SIG-M5 (cell line): ENCODE measurements around the gene NPLOC4.

ENCODE experiments used
- DNase-seq: peaks from one replicate; lab custom pipeline; 2025; lab: John Stamatoyannopoulos, UW

NPLOC4 gene

DNA sequence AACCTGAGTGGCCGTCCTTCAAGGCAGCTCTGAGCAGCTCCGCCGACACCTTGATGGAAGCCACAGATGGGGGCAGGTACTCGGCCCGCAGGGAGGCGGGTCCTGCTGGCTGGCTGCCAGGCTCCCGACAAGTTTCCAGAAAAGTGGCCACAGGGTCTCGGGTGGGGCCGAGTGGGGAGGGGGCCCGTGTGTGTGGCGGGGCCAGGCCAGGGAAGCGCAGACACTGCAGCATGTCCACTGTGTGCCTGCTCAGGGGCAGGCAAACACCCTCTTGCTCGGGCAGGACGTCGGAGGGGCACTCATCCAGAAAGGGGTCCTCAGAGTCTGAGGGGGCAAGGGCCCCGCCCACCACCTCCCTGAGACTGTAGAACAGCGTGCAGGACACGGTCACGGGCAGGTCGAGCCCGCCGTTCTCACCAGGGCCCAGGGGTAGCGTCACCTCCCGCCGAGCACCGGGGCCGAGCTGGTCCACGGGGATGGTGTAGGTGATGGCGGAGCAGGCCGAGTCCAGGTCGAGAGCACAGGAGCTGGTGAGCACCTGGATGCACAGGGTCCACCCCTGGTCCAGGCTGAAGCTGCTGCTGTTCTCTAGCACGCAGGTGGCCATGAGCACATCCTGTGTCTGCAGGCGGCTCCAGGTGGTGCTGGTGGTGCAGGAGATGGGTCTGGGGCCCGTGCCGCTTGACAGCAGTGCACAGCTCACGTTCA lies 89.9 kb downstream of the NPLOC4 start:
- no peak for DNase-seq

DNA sequence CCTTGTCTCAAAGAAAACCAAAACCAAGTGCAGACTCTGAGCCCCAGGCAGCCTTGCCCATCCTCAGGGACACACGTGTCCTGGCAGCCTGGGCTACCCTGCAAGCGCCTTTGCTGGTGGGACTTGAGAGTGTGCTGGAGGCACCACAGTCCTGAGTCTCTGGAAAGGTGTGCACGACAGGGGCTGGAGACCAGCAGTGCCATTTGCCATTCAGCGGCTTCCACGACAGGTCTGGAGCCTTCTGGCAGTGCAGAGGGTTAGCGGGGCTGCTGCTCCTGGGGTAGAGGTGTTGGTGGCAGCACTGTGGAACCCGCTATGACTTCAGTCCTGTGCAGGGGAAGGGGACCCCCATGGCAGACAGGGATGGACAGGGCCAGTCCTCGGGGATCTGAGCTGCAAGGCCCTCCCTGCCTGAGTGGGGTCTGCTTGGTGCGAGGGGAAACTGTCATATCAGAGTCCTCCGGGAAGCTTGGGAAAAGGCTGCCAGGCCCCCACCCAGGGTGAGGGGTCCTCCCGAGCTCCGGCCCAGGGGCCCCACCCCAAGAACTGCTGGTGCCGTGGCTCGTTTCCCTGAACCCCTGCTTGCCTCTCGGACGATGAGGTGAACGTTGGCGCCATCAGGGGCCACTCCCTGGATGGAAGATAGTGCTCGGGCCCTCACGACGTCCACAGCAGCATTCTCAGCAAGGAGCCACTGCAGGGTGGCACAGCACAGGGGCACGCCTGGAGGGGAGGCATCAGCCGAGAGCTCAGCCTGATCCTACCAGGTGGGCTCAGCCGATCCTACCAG lies 91.6 kb downstream of the NPLOC4 start:
- DNase-seq, result no peak

DNA sequence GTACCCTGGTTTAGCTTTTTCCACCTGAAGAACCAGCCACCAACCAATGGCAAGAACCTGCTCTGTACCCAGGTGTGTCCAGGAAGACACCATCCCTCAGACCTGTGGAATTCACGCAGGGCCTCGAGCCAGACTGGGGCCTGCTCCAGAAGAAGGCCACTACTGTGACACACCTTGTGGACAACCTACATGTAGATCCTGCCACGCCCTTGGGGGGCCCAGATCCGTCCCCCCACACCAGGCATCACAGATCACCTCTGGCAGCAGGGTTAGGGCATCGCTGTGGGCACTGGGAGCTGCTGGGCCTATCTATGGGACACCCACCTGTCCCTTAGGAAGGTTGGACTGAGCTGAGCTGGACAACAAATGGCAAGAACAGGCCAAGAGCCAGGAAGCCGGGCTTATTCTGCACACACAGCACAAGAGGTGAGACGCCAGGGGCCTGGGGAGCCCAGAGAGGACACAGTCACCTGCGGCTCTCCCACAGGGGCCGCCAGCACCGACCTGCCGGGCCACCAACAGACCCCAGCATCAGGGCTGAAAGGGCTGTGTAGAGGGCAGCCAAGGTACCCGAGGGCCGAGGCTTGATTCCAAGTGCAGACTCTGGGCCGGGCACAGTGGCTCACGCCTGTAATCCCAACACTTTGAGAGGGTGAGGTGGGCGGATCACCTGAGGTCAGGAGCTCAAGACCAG lies 92.5 kb downstream of the NPLOC4 start:
- DNase-seq, result no peak

DNA sequence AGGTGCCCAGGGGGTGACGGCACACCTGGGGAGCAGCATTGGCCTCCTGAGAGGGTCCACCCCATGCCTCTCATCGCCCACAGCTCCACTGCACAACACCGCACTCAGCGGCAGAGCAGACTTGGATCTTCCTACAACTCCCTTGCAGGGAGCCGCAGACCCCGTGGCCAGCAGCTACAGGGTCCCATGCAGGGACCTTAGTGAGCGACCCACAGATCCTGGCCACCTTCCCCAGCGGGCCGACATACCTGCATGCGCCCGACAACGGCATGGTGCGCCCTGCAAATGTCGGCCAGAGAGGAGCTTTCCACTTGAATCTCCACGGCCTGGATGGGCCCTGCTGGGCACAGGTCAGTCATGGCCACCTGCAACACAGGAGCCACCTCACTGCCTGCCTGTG lies 93.2 kb downstream of the NPLOC4 start:
- DNase-seq, result no peak

DNA sequence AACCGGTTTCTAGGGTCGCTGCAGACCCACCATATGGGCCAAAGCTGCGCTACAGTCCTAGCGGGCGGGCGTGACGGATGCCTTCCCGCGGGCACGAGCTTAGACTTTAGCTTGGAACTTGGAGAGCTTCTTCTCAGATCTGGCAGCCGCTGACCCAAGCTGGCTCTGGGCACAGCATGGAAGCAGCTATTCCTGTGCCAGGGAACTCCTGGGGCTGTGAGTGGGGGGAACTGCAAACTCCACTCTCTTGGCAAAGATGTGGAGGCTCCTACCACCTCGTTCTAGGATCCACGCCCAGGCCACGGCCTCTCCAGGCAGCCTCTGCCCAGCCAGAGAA lies 93.6 kb downstream of the NPLOC4 start:
- no peak for DNase-seq

DNA sequence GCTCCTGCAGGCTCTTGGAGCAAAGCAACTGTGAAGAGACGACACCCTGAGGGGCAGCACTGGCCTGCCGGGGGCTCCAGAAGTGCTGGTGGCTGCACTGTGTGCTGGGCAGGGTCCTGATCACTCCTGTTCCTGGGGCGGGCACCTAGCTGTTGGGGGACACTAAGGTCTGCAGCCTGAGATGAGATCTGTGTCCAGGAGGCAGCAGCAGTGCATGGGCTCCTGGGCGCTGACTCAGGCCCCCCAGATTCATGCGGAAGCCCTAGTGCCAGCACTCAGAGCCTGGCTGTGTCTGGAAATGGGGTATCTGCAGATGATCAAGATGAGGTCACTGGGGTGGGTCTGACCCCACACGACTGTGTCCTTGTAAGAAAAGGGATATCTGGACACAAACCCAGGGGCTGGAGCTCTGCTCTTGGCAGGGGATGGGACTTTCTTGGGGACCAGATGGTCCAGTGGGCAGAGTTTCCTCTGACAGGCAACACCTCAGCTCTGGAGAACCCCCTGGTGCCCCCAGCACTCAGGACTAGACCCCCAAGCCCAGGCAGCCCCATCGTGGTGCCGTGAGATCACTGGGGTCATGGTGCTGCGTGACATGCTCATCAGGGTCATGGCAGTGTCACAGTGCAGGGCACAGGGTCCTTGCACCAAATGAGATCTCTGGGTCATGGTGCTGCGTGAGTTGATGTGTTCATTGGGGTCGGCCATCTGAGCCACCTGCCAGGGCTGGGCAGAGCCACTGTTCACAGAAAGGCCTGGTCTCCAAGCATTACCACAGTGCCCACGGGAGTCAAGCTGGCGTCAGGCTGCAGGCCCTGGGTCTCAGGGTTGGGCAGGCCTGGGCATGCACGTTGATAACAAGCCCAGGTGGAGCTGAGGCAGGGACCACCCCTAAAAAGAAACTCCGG lies 94.2 kb downstream of the NPLOC4 start:
- DNase-seq, result no peak

DNA sequence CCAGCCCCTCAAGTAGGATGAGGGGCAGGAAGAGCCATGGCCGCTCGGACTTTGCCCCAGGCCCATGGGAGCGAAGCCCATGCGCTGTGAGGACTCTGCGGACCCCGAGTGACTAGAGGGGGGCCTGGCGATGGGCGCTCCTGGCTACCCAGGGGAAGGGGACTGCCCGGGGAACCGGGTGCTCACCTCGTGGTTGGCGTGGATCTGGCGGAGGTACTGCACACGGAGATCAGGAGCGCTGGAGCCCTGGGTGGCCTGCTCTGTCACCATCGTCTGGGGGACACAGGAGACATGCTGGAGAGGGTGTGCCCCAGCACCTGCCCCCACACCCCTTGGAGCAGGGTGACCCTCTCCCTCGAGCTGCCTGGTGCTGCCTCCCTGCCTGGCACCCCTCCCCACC lies 95.8 kb downstream of the NPLOC4 start:
- DNase-seq, result no peak

DNA sequence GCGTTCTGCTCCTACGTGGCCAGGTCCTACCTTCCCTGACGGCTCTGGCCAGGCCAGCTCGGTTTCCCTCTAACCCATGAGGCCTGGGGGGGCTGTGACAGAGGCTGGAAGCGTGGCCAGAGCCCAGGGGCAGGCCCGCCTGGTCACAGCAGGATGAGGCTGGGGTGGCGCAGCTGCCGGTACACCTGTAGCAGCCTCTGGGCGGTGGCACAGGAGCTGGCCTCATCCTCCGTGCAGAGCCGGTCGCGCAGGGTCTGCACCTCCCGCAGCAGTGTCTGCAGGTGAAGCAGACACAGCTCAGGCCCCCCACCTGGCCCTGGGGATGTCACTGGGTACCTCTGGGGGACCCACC lies 96.3 kb downstream of the NPLOC4 start:
- no peak for DNase-seq

DNA sequence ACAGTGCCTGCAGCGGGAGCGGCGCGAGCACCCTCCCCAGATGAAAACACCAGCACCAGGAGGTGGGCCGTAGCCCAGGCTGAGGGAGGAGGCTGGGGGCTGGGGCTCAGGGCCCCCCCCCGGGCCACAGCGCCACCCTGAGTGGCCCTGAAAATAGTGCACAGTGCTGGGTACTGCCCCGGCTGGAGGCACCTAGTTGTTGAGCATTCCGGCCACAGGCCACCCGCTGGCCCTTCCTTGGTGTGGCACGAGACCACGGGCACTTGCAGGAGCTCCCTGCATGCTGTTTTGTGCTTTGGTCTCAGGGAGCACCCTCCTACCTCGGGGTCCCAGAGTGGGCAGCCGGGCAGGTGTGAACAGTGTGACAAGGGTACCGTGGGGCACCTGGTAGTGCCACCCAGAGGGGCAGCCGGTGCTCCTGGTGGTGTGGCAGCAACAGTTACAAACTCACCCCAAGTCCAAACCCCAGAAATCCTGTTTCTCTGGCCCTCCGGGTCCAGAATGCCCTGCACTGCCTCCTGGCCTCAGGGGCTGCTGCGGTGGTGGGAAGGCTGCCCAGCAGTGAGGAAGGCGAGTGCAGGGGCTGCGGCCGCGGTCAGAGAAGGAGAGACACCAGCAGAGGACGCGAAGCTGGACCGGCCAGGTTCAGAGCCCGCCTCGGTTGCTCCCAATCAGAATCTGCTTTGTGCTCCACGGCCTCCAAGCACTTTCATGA lies 96.8 kb downstream of the NPLOC4 start:
- no peak for DNase-seq

DNA sequence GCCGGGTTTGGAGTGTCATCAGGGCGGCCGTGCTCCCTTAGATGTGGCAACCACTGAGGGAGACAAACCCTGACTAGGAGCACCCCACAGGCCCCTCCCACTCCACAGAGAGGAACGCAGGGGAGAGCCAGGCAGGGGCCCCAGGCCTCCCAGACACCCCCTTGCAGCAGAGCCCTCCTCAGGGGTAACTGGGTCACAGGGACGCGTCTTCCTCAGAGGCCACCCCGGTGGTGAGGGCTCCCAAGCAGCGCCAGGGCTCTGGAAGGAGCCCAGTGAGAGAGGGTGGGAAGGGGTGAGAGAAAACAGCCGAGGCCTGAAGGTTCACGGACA lies 97.4 kb downstream of the NPLOC4 start:
- no peak for DNase-seq

DNA sequence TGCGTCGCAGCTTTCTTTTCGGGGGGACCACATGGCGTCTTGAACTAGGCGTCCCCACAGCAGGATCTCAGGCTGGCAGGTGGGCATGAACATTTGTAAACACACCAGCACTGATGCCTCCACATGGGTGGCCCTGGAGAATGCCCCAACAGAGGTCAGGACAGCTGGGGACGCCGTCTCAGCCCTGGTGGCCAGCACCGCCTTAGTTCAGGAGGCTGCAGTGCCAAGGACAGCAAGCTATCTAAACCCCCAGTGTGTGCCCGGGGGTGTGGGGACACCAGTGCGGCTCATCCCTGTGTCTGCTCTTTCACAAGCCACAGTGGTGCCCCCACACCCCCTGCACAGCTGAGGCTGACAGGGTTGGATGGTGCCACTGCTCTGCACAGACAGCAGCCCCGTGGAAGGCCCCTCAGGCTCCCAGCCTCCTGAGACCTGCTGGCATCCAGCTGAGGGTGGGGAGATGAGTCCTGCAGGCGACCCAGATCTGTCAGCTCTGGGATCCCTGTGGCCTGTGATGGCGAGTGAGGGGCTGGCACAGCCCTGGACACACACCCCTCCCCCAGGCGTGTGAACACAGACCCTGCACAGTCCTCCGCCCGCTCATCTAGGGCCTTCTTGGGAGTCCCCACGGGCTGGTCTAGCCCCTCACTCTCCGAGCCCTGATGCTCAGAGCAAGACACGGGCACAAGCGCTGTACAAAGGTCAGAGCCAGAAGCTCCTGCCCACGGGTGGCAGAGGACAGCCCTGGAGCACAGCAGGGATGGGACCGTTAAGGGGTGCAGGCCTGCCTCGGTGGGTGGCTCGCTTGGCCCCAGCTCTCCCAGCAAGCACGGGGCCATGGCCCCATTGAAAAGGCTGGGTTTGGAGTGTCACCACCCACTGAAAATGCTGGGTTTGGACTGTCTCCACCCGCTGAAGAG lies 98.0 kb downstream of the NPLOC4 start:
- DNase-seq, result no peak

DNA sequence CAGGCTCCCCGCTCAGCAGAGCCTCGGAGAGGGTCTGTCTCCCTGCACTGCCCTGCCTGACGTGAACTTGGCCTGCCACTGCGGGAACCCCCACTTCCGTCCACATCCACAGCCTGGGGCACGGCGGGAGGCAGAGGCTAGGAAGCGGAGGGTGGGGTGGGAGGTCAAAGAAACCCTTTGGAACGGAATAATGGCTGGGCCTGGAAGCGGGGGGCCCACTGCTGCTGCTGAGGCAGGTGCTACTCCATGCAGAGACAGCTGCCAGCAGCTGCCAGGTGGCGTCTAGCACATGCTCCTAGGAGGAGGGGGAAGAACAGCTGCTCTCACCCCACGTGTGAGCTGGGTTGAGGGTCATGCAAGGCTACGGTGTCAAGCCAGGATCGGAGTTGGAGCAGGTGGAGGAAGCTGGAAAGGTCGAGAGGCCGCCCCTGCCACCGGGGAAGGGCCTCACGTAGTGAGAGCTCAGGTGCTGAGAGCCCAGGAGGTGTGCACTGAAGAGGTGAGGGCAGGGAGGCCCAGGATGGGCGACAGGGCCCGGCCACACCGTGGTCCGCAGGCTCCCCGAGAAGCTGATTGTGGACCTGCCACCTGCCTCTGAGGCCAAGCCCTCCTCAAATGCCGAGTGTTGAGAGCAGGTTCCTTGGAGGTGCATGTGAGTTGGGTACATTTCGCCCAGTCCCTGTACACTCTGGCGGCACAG lies 98.9 kb downstream of the NPLOC4 start:
- no peak for DNase-seq

DNA sequence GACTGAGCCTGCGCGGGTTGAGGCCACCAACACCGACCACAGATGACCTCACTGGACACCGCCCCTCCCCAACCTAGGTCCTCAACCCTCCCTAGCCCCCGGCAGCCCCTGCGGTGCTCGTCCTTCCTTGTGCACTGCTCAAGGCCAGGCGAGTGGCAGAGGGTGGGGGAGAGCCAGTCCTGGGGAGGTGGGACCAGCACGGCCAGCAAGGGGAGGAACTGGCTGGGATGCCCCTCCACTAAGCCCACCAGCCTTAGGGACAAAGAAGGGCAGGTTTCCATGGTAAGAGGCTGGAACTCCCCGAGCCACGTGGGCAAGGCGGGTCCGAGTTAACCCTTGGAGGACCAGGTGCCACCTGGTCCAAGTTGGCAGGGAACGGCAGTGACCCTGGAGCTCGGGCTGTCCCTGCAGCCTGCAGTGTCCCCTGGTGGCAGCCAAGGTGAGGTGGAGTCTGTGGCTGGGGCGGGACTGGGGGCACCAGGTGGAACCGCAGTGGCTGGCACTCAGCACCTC lies 99.5 kb downstream of the NPLOC4 start:
- DNase-seq, result no peak

DNA sequence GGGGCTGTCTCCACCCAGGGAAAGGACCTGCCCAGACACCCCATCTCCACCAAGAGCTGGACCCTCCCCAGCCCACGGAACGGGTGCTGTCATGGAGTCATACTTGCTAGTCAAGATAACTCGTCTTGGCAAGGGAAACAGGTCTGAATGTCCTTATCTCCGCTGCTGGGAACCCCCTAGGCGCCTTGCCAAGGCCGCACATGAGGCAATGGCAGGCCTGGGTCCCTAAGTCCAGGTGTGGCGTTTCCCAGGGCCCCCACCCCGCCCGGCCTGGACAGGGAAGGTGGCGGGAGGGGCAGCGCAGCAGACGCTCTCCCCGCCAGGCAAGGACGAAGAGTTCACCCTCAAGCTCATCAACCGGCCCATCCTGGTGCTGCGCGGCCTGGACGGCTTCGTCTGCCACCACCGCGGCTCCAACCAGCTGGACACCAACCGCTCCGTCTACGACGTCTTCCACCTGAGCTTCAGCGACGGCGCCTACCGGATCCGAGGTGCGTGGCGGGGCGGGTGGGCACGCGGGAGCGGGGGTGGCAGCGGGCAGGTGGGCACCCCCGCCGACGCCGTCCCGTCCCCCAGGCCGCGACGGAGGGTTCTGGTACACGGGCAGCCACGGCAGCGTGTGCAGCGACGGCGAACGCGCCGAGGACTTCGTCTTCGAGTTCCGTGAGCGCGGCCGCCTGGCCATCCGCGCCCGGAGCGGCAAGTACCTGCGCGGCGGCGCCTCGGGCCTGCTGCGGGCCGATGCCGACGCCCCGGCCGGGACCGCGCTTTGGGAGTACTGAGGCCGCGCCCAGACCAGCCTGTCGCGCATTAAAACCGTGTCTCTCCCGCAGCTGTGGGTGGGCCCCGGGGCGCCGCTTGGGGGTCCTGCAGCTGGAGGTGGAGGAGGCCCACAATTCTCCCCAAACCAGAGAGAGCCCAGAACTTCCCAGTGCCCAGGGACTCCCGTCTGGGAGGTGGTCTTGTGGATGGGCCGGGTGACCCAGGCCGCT lies 100.3 kb downstream of the NPLOC4 start:
- DNase-seq, result no peak

DNA sequence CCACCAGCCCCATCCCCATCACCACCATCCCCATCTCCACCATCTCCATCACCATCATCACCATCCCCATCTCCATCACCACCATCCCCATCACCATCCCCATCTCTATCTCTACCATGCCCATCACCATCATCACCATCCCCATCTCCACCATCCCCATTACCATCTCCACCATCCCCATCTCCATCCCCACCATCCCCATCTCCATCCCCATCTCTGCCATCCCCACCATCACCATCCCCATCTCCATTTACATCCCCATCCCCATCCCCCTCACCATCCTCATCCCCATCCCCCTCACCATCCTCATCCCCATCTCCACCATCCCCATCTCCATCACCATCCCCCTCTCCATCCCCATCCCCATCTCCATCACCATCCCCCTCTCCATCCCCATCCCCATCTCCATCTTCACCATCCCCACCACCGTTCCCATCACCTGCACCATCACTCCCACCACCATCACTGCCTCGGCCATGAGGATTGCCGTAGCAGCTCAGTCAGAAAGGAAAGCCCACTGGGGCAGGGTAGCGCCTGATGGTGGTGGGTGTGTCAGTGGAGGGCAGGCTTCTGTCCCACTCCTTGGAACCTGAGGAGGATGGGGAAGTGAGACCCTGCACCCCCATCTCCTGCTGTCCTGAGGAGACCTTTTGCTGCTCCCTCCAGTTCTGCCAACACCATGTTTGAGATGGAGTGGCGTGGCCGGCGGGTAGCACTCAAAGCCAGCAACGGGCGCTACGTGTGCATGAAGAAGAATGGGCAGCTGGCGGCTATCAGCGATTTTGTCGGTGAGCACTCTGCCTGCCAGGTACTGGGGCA lies 101.2 kb downstream of the NPLOC4 start:
- no peak for DNase-seq

DNA sequence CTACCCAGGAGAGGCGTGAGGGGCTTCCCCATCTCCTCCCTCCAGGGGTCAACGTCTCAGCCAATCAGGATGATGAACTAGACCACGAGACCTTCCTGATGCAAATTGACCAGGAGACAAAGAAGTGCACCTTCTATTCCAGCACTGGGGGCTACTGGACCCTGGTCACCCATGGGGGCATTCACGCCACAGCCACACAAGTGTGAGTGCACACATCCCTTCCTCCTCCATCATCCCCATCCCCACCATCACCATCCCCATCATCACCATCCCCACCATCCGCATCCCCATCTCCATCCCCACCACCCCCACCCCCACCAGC lies 101.9 kb downstream of the NPLOC4 start:
- DNase-seq, result no peak

DNA sequence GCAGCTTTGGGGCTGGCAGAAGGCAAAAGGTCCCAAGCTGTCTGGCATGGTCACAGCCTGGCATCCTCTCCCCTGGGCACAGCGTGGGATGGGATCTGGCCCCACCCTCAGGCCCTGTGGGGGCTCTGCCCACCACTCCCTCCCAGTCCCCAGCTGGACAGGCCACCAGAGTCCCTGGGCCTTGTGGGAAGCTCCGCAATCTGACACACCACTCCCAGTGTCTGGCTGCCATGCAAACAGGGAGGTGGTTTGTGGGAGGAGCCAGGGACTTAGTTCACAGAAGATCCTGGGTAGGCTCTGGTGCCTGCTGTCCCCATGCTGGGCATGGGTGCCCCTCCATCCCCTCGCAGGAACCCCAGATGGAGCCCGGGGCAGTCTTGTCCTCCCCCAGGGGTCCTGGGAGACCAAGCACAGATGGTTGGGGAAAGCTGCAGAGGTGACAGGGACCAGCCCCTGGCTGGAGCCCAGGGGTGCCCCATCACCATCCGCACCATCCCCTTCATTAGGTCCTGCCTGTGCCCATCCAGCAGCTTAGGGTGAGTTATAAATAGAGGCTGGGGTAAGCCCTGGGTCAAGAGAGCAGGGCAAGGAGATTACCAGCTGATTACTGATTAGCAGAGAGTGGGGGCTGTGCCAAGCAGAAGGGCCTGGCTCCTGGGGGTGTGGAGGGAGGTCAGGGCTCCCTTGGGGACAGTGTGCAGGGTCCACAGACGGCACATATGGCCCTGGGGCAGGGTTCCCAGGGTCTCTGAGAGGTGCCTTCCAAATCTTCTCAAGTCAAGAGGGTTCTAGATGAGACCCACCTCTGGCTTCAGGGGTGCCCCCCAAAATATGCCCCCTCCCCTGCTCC lies 102.5 kb downstream of the NPLOC4 start:
- no peak for DNase-seq
